ENCODE data around the gene MCC.

DNA sequence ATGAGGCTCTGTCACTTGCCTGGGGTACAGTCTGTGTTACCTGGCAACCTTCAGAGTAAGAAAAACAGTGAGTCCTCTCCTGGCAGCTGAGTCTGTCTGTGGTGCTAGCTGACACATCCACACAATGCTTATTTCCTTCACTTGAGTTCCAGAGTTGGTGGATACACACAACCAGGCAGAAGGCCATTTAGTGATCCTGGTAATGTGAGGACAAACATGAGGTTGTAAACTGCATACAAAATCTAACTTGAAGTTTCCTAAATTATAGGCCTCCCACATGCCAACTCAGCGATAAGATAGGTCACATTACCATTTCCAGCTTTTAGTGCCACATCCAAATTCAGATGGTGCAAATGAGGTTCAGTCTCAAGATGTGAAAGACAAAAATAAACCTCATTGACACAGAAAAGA is 386.1 kb downstream of the MCC start:
- TF ChIP-seq, protein P1, sequence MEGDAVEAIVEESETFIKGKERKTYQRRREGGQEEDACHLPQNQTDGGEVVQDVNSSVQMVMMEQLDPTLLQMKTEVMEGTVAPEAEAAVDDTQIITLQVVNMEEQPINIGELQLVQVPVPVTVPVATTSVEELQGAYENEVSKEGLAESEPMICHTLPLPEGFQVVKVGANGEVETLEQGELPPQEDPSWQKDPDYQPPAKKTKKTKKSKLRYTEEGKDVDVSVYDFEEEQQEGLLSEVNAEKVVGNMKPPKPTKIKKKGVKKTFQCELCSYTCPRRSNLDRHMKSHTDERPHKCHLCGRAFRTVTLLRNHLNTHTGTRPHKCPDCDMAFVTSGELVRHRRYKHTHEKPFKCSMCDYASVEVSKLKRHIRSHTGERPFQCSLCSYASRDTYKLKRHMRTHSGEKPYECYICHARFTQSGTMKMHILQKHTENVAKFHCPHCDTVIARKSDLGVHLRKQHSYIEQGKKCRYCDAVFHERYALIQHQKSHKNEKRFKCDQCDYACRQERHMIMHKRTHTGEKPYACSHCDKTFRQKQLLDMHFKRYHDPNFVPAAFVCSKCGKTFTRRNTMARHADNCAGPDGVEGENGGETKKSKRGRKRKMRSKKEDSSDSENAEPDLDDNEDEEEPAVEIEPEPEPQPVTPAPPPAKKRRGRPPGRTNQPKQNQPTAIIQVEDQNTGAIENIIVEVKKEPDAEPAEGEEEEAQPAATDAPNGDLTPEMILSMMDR (IDR thresholded peaks at IDR 0.05) = no peak
- TF ChIP-seq POLR2A (IDR thresholded peaks at IDR 0.05) = no peak

Measured in thyroid gland (tissue), 4 donors.